Stimulated activated CD8-positive, alpha-beta memory T cell treated with anti-CD3 and anti-CD28 coated beads, Interleukin-4, amount 100 ng/mL, for 1 hour (primary cell): ENCODE results near the gene ZNF664.

ENCODE experiments used
- DNase-seq, 2 donors: peaks; one replicate each; pipeline ENCODE4 v3.0.0-alpha.2; 2020; ENCODE audit warnings: low read depth in 2 of 2, low spot score in 1 of 2

The ZNF664 gene

GRCh38 chr12:123989168-123989567 is 16.2 kb downstream of the ZNF664 start:
- no peak for DNase-seq

GRCh38 chr12:123989753-123990152 is 16.7 kb downstream of the ZNF664 start:
- no peak for DNase-seq

- no peak for DNase-seq
Observed at GRCh38 chr12:123990511-123990910, 17.5 kb downstream of the ZNF664 start.

DNA sequence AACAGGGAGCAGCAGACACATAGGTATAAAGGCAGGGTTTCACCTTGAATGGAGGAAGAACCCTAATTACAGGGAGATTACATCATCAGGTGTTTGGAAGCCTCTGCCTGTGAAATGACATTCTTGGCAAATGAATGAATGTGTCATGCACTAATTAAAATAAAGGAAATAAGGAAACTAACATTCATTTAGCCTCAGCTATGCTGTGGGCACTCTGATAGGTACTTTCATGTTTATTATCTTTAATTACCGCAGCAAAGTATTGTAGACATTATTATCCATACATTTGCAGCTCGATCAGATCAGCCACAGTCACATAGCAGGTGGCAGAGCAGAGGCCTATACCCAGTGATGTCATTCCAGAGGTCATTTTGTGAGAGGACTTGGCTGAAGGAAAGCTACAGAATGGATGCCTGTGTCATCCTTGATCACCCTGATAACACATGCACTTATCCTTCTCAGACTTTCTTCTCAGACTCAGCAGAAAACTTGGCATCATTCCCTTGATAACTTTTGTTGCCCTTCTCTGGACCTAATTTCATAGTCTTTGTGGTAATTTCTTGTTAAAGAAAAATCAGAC is 18.4 kb downstream of the ZNF664 start:
- no peak for DNase-seq

- DNase-seq = no peak
Observed at GRCh38 chr12:123992118-123992825, 19.3 kb downstream of the ZNF664 start.

DNA sequence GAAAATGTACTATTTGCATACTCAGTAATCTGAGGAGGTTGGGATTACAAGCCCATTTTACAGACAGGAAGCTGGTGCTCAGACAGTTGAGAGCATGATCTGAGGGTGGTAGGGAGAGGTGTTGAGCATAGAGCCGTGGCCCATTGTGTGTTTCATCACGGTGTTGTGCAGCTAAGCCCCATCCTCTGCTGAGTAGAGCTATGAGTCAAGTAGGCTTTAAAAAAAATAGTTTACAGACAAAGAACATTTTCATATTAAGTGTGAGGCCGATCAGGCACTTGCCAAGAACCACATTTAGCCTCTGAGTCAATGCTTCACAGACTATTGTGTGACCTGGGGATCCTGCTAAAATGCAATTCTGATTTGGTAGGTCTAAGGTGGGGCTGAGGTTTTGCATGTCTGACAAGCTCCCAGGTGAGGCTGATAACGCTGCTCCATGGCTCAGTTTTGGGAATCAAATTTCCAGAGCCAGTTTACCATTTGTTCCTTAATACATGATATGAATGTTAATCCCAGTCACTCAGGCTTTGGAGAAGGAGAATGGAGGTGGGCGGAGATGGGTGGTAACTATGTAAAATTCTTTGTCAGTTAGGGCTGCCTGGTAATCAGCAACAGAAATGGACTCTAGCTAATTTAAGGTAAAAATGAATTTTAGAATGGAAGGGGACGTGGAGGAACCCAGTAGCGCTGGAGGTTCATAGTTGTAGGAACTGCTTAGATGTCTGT is 22.2 kb downstream of the ZNF664 start:
- DNase-seq = no peak

- no peak for DNase-seq
Observed at GRCh38 chr12:123996581-123996980, 23.6 kb downstream of the ZNF664 start.

GRCh38 chr12:123997033-123997822 is 24.2 kb downstream of the ZNF664 start:
- no peak for DNase-seq

DNA sequence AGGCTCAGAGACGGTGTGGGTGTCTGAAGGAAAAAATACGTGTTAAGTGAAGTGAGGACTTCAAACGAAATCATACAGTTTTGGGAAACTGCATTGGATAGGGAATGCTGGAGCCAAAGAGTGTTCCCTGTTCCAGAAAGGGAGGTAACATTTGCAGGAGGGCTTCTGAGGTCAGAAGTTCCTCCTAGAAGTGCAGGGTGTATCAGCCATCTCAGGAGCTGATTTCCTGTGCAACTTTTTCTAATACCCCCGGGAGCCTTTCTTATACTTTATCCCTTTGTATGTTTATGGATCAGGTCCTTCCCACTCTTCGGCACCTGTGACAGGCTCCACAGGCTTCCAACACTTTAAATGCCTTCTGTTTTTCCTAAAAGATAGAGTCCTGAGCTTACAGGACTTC is 24.9 kb downstream of the ZNF664 start:
- DNase-seq = no peak

- no peak for DNase-seq
Observed at GRCh38 chr12:123998344-123998990, 25.5 kb downstream of the ZNF664 start.

DNA sequence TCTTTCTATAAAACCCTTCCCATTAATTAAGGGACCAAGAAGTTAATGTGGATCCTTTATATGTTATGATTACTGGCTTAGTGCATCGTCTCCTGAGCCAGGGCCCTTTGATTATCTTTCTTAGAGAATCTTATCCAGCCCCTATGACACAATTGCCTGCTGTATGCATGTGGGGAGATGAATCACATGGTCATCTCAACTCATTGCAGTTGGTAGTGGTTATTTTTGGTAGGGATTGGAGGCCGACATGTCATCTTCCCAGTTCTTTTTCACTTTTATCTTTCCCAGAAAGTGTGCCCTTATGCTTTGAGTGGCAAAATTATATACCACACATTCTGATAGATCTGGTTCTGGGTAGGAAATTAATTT is 26.0 kb downstream of the ZNF664 start:
- DNase-seq = no peak

- DNase-seq = no peak
Observed at GRCh38 chr12:124000111-124000510, 27.1 kb downstream of the ZNF664 start.

- DNase-seq = no peak
Observed at GRCh38 chr12:124001343-124001742, 28.3 kb downstream of the ZNF664 start.

- no peak for DNase-seq
Observed at GRCh38 chr12:124002021-124002644, 29.1 kb downstream of the ZNF664 start.

- no peak for DNase-seq
Observed at GRCh38 chr12:124002654-124003053, 29.6 kb downstream of the ZNF664 start.

DNA sequence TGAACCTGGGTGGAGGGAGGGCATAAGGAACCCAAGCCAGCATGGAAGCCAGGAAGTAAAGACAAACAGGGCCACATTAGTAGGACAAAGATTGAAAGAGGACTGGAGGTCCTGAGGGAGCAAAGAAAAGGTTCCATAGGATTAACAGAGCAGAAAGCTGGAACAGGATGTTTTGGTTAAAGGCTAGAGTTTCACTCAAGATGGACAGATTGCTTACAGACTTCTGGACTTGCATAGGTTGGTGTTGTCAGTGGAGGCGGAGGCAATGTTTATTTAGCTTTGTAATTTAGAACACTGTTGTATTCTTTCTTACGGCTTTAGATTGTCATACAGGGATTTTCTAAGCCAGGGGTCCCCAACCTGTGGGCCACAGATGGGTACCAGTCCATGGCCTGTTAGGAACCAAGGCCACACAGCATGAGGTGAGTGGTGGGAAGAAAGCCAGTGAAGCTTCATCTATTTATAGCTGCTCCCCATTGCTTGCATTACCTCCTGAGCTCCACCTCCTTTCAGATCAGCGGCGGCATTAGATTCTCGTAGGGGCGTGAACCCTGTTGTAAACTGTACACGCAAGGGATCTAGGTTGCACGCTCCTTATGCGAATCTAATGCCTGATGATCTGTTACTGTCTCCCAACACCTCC is 31.3 kb downstream of the ZNF664 start:
- DNase-seq = no peak

DNA sequence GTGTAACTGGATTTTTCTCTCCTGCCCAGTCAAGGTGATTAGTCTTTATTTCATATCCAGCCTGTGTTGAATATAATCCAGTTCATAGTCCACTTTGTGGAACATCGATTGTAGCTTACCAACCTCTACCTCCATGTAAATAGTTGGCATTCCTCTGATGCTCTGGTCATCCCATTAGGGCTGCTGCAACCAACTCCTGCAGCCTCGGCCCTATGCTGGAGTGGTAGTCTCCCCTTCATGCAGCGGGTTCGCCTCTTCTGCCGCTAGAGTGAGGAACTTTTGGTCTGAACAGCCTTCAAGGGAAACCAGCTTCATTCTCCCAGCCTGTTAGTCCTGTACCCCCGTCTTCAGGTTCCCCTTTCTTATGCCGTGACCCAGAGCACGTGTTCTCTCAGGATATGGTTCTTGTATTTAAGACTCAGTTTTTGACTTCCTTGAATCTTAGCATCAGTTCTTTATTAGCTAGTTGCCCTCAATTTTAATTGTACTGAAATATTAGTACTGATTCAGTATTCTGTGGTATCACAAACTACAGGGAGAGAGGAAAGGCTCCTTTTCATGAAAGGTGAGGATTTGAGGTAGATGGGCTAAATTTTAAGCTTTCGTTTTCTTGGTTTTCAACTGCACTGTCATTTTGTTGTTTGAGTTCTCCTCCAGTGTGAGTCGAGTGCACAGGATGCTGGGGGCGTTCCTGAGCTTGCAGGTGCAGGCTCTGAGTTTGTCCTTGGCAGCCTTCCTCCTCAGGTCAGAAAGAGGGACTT is 33.2 kb downstream of the ZNF664 start:
- no peak for DNase-seq

DNA sequence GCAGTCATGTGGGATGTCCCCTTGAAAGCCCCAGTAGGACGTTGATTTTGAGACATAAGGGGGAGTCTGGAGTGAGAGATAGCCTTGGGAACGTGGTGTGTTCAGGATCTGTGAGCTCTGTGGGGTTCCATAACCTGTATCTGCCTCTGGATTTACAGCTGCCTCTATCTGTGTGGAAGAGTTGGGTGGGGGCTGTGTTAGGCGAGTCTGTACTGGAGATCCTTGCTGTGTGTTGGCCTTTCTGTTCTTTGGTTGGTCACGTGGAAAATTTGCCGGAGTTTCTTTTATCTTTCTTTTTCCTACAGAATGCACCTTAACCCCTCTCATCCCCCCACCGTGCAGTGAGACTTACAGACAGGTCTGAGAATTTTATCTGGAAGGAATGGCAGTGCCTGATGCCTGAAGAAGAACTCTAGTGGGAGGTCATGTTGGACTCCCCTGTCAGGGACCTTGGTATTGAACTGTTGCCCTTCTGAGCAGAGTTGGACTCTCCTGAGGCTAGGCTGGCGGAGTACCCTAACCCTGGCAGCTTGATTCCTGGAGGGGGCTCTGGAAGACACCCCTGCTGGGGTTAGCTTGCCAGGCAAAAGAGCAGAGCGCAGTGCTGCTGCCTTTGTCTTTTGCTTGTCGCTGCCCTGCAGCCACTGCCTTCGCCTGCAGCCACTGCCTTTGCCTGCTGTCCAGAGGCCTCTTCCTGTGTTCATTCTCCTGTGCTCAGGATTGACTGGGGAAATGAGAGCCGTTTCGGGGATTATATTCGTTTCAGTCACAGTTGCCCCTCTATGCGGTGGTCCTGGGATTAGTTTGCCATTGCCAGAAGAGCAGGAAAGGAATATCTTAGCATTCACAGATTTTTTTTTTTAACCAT is 34.1 kb downstream of the ZNF664 start:
- no peak for DNase-seq
